Calu3 (cell line): ENCODE data around the gene UMPS. TPM values are rescaled to one million over a fixed set of nuclear protein-coding genes. Genes with fewer than 3 reads are reported as not detected.
"Not testable (repeated sequence)": the region's sequence is repeated elsewhere in the genome, so short reads cannot be mapped to it uniquely, and the experiment has no call there.

Source experiments
- BruUV-seq: library from RNA; stranded (reverse); fragments of 400-500 nt; replicated peaks from 2 replicates; lab custom pipeline; 2021; lab: Mats Ljungman, UMichigan
- CTCF ChIA-PET: fragments of 300-600 bp; sonication (Branson Sonifier 250); formaldehyde crosslinking; loops from one replicate; lab custom pipeline; 2022; ENCODE audit warnings: antibody characterized with exemption; lab: Charles Lee
- DNase-seq: peaks from one replicate; pipeline ENCODE4 v3.0.0; 2022
- H3K27ac Mint-ChIP-seq: one replicate; pipeline ENCODE4 v1.8.0; 2022; ENCODE audit warnings: mixed read lengths; ENCODE audit not compliant: unreplicated experiment
- H3K27me3 Mint-ChIP-seq: one replicate; pipeline ENCODE4 v1.8.0; 2022; ENCODE audit warnings: mixed read lengths; ENCODE audit not compliant: unreplicated experiment
- H3K36me3 Mint-ChIP-seq: one replicate; pipeline ENCODE4 v1.8.0; 2022; ENCODE audit warnings: mild to moderate bottlenecking, moderate library complexity, mixed read lengths; ENCODE audit not compliant: insufficient read depth, unreplicated experiment
- H3K4me1 Mint-ChIP-seq: one replicate; pipeline ENCODE4 v1.8.0; 2022; ENCODE audit warnings: mild to moderate bottlenecking, low read depth, mixed read lengths; ENCODE audit not compliant: unreplicated experiment
- H3K4me3 Mint-ChIP-seq: one replicate; pipeline ENCODE4 v1.8.0; 2022; ENCODE audit warnings: mild to moderate bottlenecking, low read depth, moderate library complexity, mixed read lengths; ENCODE audit not compliant: unreplicated experiment
- H3K9me3 Mint-ChIP-seq: one replicate; pipeline ENCODE4 v1.8.0; 2022; ENCODE audit warnings: low read depth, mixed read lengths; ENCODE audit not compliant: unreplicated experiment
- intact Hi-C: fragments of 100-400 bp; cut with micrococcal nuclease; formaldehyde crosslinking; loops from one replicate; pipeline ENCODE4 v1.10.0; 2022; ENCODE audit not compliant: unreplicated experiment
- total RNA-seq: library from RNA; stranded (reverse); gene quantifications from 2 replicates; pipeline ENCODE4 v1.2.3, GENCODE V29; 2022
- TF ChIP-seq, protein P1 (sequence below): fragments of 200-600 bp; IDR thresholded peaks from one replicate; pipeline ENCODE4 v1.8.0; 2022; ENCODE audit warnings: antibody characterized with exemption; ENCODE audit not compliant: unreplicated experiment

UMPS gene
- total RNA-seq, 1 experiment from 2014 or later: 73.0 TPM

- H3K27ac Mint-ChIP-seq: no peak overlapping the region
- H3K4me3 Mint-ChIP-seq: no peak overlapping the region
- peaks cover 27% of the 10 kb centered on the region for H3K36me3 Mint-ChIP-seq
- CTCF ChIA-PET: interaction anchor here (0.6 kb wide), 1 partner anchor 15 kb away, joined by 3 read pairs; no protein-coding TSS in a partner anchor
- no peaks in the 10 kb centered on the region for H3K4me1 Mint-ChIP-seq
- TF ChIP-seq, protein P1, sequence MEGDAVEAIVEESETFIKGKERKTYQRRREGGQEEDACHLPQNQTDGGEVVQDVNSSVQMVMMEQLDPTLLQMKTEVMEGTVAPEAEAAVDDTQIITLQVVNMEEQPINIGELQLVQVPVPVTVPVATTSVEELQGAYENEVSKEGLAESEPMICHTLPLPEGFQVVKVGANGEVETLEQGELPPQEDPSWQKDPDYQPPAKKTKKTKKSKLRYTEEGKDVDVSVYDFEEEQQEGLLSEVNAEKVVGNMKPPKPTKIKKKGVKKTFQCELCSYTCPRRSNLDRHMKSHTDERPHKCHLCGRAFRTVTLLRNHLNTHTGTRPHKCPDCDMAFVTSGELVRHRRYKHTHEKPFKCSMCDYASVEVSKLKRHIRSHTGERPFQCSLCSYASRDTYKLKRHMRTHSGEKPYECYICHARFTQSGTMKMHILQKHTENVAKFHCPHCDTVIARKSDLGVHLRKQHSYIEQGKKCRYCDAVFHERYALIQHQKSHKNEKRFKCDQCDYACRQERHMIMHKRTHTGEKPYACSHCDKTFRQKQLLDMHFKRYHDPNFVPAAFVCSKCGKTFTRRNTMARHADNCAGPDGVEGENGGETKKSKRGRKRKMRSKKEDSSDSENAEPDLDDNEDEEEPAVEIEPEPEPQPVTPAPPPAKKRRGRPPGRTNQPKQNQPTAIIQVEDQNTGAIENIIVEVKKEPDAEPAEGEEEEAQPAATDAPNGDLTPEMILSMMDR: no peak
- no peaks in the 10 kb centered on the region for H3K9me3 Mint-ChIP-seq
- no peak for DNase-seq
- intact Hi-C loops: no loop called here
- no peaks in the 10 kb centered on the region for H3K27me3 Mint-ChIP-seq
- no TSS peak for BruUV-seq
Observed at GRCh38 chr3:124780761-124781475, 50.7 kb downstream of the UMPS start.

DNA sequence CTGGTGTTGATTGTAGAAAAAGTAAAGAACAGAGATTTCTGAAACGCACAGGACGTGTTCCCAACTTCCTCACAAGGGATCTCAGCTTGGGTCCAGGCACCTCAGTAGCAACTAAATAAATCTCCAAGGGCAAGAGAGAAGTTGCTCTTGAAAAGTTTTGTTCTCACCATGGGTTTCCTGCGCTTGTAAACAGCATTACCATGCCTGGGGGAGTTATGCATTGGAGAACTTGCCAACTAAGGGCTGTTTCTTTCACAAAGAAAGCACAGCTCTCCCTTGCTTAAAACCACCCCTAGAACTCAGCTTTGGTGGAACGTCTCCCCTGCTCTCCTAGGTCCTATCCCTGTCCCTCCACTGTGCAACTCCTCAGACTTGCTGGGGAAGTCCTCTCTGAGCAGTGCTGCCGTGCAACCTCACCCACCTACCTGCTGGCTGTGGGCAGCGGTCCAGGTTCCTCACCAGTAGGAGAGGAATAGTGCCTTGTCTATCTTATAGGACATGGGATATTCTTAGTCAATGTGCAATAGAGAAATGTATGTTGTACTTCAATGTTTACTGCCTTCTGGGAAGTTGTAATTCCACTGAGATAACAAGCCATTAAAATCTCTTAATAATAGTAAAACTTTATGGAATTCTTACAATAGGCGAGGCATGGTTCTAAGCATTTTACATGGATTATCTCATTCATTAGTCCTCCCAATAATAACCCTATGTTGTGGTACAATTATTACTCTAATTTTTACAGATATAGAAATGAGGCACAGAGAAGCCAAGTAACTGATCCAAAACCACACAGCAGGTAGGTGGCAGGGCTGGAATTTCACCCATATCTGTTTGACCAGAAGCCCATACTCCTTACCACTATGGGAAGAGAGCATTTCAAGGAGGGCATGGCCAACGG lies 51.5 kb downstream of the UMPS start:
- CTCF ChIA-PET: interaction anchor here (0.5 to 0.6 kb wide), 2 partner anchors 16 to 108 kb away, joined by 3 read pairs; no protein-coding TSS in a partner anchor
- Mint-ChIP-seq H3K36me3 (peaks cover 27% of the 10 kb centered on the region), H3K4me1 (peaks cover 5% of the 10 kb centered on the region), H3K27ac (no peak overlapping the region), H3K4me3 (no peak overlapping the region), H3K27me3 (no peaks in the 10 kb centered on the region), H3K9me3 (no peaks in the 10 kb centered on the region)
- intact Hi-C loops: no loop called here
- TF ChIP-seq, protein P1: no peak
- DNase-seq: no peak
- BruUV-seq: no TSS peak

DNA sequence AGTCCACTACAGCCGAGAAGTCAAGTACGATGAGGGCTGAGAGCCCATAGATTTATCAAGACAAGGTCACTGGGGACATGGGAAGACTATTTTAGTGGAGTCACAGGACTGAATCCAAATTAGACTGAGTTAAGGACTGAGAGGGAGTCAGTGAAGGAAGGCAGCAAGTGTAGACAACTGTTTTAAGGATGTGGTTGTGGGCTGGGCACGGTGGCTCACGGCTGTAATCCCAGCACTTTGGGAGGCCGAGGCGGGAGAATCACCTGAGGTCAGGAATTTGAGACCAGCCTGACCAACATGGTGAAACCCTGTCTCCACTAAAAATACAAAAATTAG lies 52.1 kb downstream of the UMPS start:
- H3K9me3 Mint-ChIP-seq, CTCF ChIA-PET, H3K27ac Mint-ChIP-seq, H3K4me3 Mint-ChIP-seq, DNase-seq, intact Hi-C loops, H3K27me3 Mint-ChIP-seq, BruUV-seq: not testable (repeated sequence)
- peaks cover 26% of the 10 kb centered on the region for H3K36me3 Mint-ChIP-seq
- peaks cover 11% of the 10 kb centered on the region for H3K4me1 Mint-ChIP-seq

- Mint-ChIP-seq H3K4me1 (peaks cover 12% of the 10 kb centered on the region), H3K9me3 (no peaks in the 10 kb centered on the region), H3K27me3 (no peaks in the 10 kb centered on the region), H3K4me3 (no peak overlapping the region), H3K36me3 (peaks cover 15% of the 10 kb centered on the region), H3K27ac (no peak overlapping the region)
- no peak for DNase-seq
- intact Hi-C loops: no loop called here
- CTCF ChIA-PET: interaction anchor here (1.5 kb wide), 1 partner anchor 22 kb away, joined by 5 read pairs; no protein-coding TSS in a partner anchor
- TF ChIP-seq, protein P1: no peak
- BruUV-seq: no TSS peak
Observed at GRCh38 chr3:124783696-124784095, 53.4 kb downstream of the UMPS start.
